Neural progenitor cell (in vitro differentiated cells): ENCODE results near the gene PDE1C.

Source experiments
- CTCF ChIP-seq: fragments of 200-600 bp; sonication (generic); IDR thresholded peaks from 2 replicates; pipeline ENCODE4 v1.5.1; 2017; ENCODE audit warnings: antibody characterized with exemption, mild to moderate bottlenecking
- EZH2 ChIP-seq: fragments of 200-600 bp; sonication (generic); IDR thresholded peaks from 2 replicates; pipeline ENCODE4 v1.6.1; 2017; ENCODE audit warnings: antibody characterized with exemption, mild to moderate bottlenecking, moderate library complexity
- EZH2phosphoT487 ChIP-seq: fragments of 200-600 bp; sonication (generic); IDR thresholded peaks from 2 replicates; pipeline ENCODE4 v1.6.1; 2017; ENCODE audit warnings: antibody characterized with exemption

- no peak for TF ChIP-seq CTCF
- TF ChIP-seq EZH2phosphoT487: no peak
- TF ChIP-seq EZH2: no peak
These were observed 19.0 kb upstream of the PDE1C start for GRCh38 chr7:32089256-32089655.
